ENCODE measurements around the gene NDUFS7. TPM values are rescaled to one million over a fixed set of nuclear protein-coding genes. Genes with fewer than 3 reads are reported as not detected.

The NDUFS7 gene
- total RNA-seq, 4 donors from 2014 or later = 124 to 191 (median 165) TPM

GRCh38 chr19:1390890-1391423 is 7.2 kb downstream of the NDUFS7 start:
- intact Hi-C loops (cut with DNase I) = no loop called here
- WGBS, 2 donors = 92 to 96% methylated on average over 14 to 29 of the region's 42 CpGs
- Histone ChIP-seq H3K9me3 (no peaks in the 10 kb centered on the region), H3K4me3 (no peak overlapping the region), H3K36me3 (peaks cover 10 to 78% (median 40%) of the 10 kb centered on the region in 3 donors), H3K27ac (no peak overlapping the region), H3K27me3 (no peaks in the 10 kb centered on the region), H3K4me1 (peaks cover 38 to 53% (median 38%) of the 10 kb centered on the region in 3 donors)
- DNase-seq = no peak
- TF ChIP-seq POLR2A (IDR thresholded peaks at IDR 0.05) (no peak), CTCF (IDR thresholded peaks at IDR 0.05) (no peak)

GRCh38 chr19:1392407-1392806 is 8.7 kb downstream of the NDUFS7 start:
- H3K4me3 ChIP-seq = no peak overlapping the region
- peaks cover 29 to 52% (median 32%) of the 10 kb centered on the region in 3 donors for H3K4me1 ChIP-seq
- no peaks in the 10 kb centered on the region for H3K9me3 ChIP-seq
- WGBS, 2 donors = 93 to 98% methylated on average over 12 to 13 of the region's 15 CpGs
- no peak overlapping the region for H3K27ac ChIP-seq
- no peaks in the 10 kb centered on the region for H3K27me3 ChIP-seq
- TF ChIP-seq CTCF (IDR thresholded peaks at IDR 0.05) (no peak), POLR2A (IDR thresholded peaks at IDR 0.05) (no peak)
- intact Hi-C loops (cut with DNase I) = no loop called here
- DNase-seq = no peak
- H3K36me3 ChIP-seq = peaks cover 10 to 69% (median 40%) of the 10 kb centered on the region in 3 donors

- intact Hi-C loops (cut with DNase I) = no loop called here
- Histone ChIP-seq H3K4me1 (peaks cover 28 to 45% (median 31%) of the 10 kb centered on the region in 3 donors), H3K4me3 (no peak overlapping the region), H3K36me3 (peaks cover 10 to 63% (median 38%) of the 10 kb centered on the region in 3 donors), H3K27me3 (no peaks in the 10 kb centered on the region), H3K27ac (peak overlapping the region in 1 of 4 donors; percentile 51), H3K9me3 (no peaks in the 10 kb centered on the region)
- DNase-seq = no peak
- TF ChIP-seq CTCF (IDR thresholded peaks at IDR 0.05) = no peak
- no peak for TF ChIP-seq POLR2A (IDR thresholded peaks at IDR 0.05)
- 94 to 100% methylated on average over 3 to 9 of the region's 37 CpGs for WGBS, 2 donors
Observed at GRCh38 chr19:1392939-1393530, 9.3 kb downstream of the NDUFS7 start.

- Histone ChIP-seq H3K9me3 (no peaks in the 10 kb centered on the region), H3K36me3 (peaks cover 5 to 55% (median 32%) of the 10 kb centered on the region in 3 donors), H3K27me3 (no peaks in the 10 kb centered on the region), H3K4me3 (no peak overlapping the region), H3K27ac (peak overlapping the region; percentile 6 to 51 (median 19)), H3K4me1 (peaks cover 28 to 41% (median 31%) of the 10 kb centered on the region in 3 donors)
- intact Hi-C loops (cut with DNase I) = no loop called here
- TF ChIP-seq POLR2A (IDR thresholded peaks at IDR 0.05) (no peak), CTCF (IDR thresholded peaks at IDR 0.05) (no peak)
- no peak for DNase-seq
- 50 to 72% methylated on average over 5 to 7 of the region's 17 CpGs for WGBS, 2 donors
Observed at GRCh38 chr19:1393841-1394240, 10.1 kb downstream of the NDUFS7 start.

Data from esophagus squamous epithelium (tissue), 5 donors.